ENCODE measurements around the gene FAM222A.

The FAM222A gene

GRCh38 chr12:109753054-109753401, 39.4 kb downstream of the FAM222A start:
- intact Hi-C loops (cut with DNase I), result no loop called here
- DNase-seq, result peak in 3 of 10 donors; percentile 1 to 70 (median 5)

GRCh38 chr12:109753959-109754358, 40.3 kb downstream of the FAM222A start:
- intact Hi-C loops (cut with DNase I), result no loop called here
- DNase-seq, result peak in 1 of 10 donors; percentile 0

GRCh38 chr12:109756457-109756856, 42.8 kb downstream of the FAM222A start:
- intact Hi-C loops (cut with DNase I), result no loop called here
- DNase-seq, result no peak

GRCh38 chr12:109757671-109758265, 44.1 kb downstream of the FAM222A start:
- intact Hi-C loops (cut with DNase I), result no loop called here
- peak in 3 of 10 donors; percentile 3 to 59 (median 7) for DNase-seq

- peak in 3 of 10 donors; percentile 10 to 75 (median 12) for DNase-seq
- intact Hi-C loops (cut with DNase I), result no loop called here
Measured at GRCh38 chr12:109758426-109759420, 45.1 kb downstream of the FAM222A start.

GRCh38 chr12:109759595-109759994, 46.0 kb downstream of the FAM222A start:
- peak in 3 of 10 donors; percentile 6 to 70 (median 15) for DNase-seq
- intact Hi-C loops (cut with DNase I), result no loop called here

- peak in 3 of 10 donors; percentile 27 to 89 (median 42) for DNase-seq
- intact Hi-C loops (cut with DNase I), result no loop called here
Measured at GRCh38 chr12:109760031-109760929, 46.7 kb downstream of the FAM222A start.

GRCh38 chr12:109760930-109761921, 47.6 kb downstream of the FAM222A start:
- DNase-seq, result peak in 2 of 10 donors; percentile 7 to 53
- intact Hi-C loops (cut with DNase I), result no loop called here

- intact Hi-C loops (cut with DNase I), result no loop called here
Measured at GRCh38 chr12:109762071-109762672, 48.5 kb downstream of the FAM222A start.

GRCh38 chr12:109762673-109763191, 49.1 kb downstream of the FAM222A start:
- peak in 1 of 10 donors; percentile 21 for DNase-seq
- intact Hi-C loops (cut with DNase I), result no loop called here

More at GRCh38 chr12:109762071-109762672, 48.5 kb downstream of the FAM222A start:
- peak in 2 of 10 donors; percentile 5 to 62 for DNase-seq

GRCh38 chr12:109763201-109763841, 49.7 kb downstream of the FAM222A start:
- intact Hi-C loops (cut with DNase I), result no loop called here
- peak in 2 of 10 donors; percentile 11 to 43 for DNase-seq

- DNase-seq, result peak in 1 of 10 donors; percentile 43
- intact Hi-C loops (cut with DNase I), result no loop called here
Measured at GRCh38 chr12:109764123-109764522, 50.5 kb downstream of the FAM222A start.

- DNase-seq, result peak in 1 of 10 donors; percentile 78
- intact Hi-C loops (cut with DNase I), result no loop called here
Measured at GRCh38 chr12:109764776-109765445, 51.3 kb downstream of the FAM222A start.

GRCh38 chr12:109765446-109765810, 51.8 kb downstream of the FAM222A start:
- peak in 1 of 10 donors; percentile 47 for DNase-seq
- intact Hi-C loops (cut with DNase I), result no loop called here

GRCh38 chr12:109766251-109766778, 52.7 kb downstream of the FAM222A start:
- intact Hi-C loops (cut with DNase I), result no loop called here
- peak in 1 of 10 donors; percentile 77 for DNase-seq

- DNase-seq, result peak in 1 of 10 donors; percentile 6
- intact Hi-C loops (cut with DNase I), result no loop called here
Measured at GRCh38 chr12:109767456-109767855, 53.8 kb downstream of the FAM222A start.
